Measurements from ENCODE around the gene CMPK1. TPM values are rescaled to one million over a fixed set of nuclear protein-coding genes. Genes with fewer than 3 reads are reported as not detected.

CMPK1 gene
- total and polyA plus RNA-seq, 10 of the 15 experiments (the other 5 are each of a cell fraction or from before 2014, with no cell fraction given): 43.7 to 159 (median 85.6) TPM

GRCh38 chr1:47351305-47351704 is 17.7 kb downstream of the CMPK1 start (continued):
- no peak; the same call in 1 of the 2 replicates for TF ChIP-seq SMARCA5 (IDR thresholded peaks at IDR 0.05)
- TF ChIP-seq PML (IDR thresholded peaks at IDR 0.05; ENCODE audit: low read length): no peak
- TF ChIP-seq RFX5 (IDR thresholded peaks at IDR 0.05; ENCODE audit: low read depth, low read length): no peak
- TF ChIP-seq SREBF1 (IDR thresholded peaks at IDR 0.05; ENCODE audit: low read length): no peak
- TF ChIP-seq KDM1A (IDR thresholded peaks at IDR 0.05; ENCODE audit: borderline replicate concordance): no peak
- 0 out of 4 replicates have a peak, but pooled peaks of 1 of the 2 experiments have one; percentile 27 for TF ChIP-seq IKZF2 (IDR thresholded peaks at IDR 0.05)
- TF ChIP-seq EZH2 (IDR thresholded peaks at IDR 0.05; ENCODE audit: borderline replicate concordance, control insufficient read depth, low read depth, low read length): no peak
- TF ChIP-seq CREB1 (IDR thresholded peaks at IDR 0.05; ENCODE audit: low read depth): no peak
- TF ChIP-seq IKZF1 (conservative IDR thresholded peaks at IDR 0.05): 0 out of 2 replicates have a peak, but pooled peaks have one; percentile 21
- no peak for TF ChIP-seq RELA (IDR thresholded peaks at IDR 0.05; ENCODE audit: borderline replicate concordance, partially characterized antibody)
- TF ChIP-seq NR2C1 (IDR thresholded peaks at IDR 0.05): no peak
- no peak for TF ChIP-seq GATAD2B (conservative IDR thresholded peaks at IDR 0.05; ENCODE audit: low read depth)
- TF ChIP-seq NFXL1 (IDR thresholded peaks at IDR 0.05; ENCODE audit: borderline replicate concordance): no peak
- no peak for TF ChIP-seq ESRRA (IDR thresholded peaks at IDR 0.05; ENCODE audit: low read length)
- no peak for TF ChIP-seq TAF1 (IDR thresholded peaks at IDR 0.05; ENCODE audit: borderline replicate concordance, low read depth, low read length)
- no peak for TF ChIP-seq ZNF687 (IDR thresholded peaks at IDR 0.05)
- no peak for TF ChIP-seq MXI1 (IDR thresholded peaks at IDR 0.05; ENCODE audit: low read depth, low read length)
- TF ChIP-seq EED (IDR thresholded peaks at IDR 0.05; ENCODE audit: low read depth): no peak
- TF ChIP-seq LARP7 (IDR thresholded peaks at IDR 0.05): no peak
- TF ChIP-seq MAX (IDR thresholded peaks at IDR 0.05; ENCODE audit: low read depth, low read length): no peak
- TF ChIP-seq RAD51 (IDR thresholded peaks at IDR 0.05): 0 out of 2 replicates have a peak, but pooled peaks have one; percentile 26
- peak; percentile 100 for TF ChIP-seq BACH1 (IDR thresholded peaks at IDR 0.05; ENCODE audit: borderline replicate concordance)
- TF ChIP-seq IRF3 (IDR thresholded peaks at IDR 0.05): no peak
- no peak for TF ChIP-seq POLR2AphosphoS5 (IDR thresholded peaks at IDR 0.05; ENCODE audit: low read length)
- peak; percentile 57; the same call in 1 of the 2 replicates for TF ChIP-seq ZNF217 (IDR thresholded peaks at IDR 0.05)
- TF ChIP-seq SMAD1 (IDR thresholded peaks at IDR 0.05; ENCODE audit: low read depth, partially characterized antibody): no peak
- TF ChIP-seq SIN3A (IDR thresholded peaks at IDR 0.05; ENCODE audit: low read depth, low read length): no peak
- TF ChIP-seq RUNX3 (IDR thresholded peaks at IDR 0.05; ENCODE audit: low read length): peak; percentile 55; the same call in 1 of the 2 replicates
- TF ChIP-seq NFYA (IDR thresholded peaks at IDR 0.05; ENCODE audit: borderline replicate concordance, low read depth, low read length): no peak
- no peak for TF ChIP-seq ZNF384 (IDR thresholded peaks at IDR 0.05; ENCODE audit: borderline replicate concordance, low read depth, low read length)
- no peak for TF ChIP-seq SP1 (IDR thresholded peaks at IDR 0.05; ENCODE audit: low read depth, low read length)
